IPS-18a (cell line): ENCODE results near the gene CAMSAP2.
"Not testable (repeated sequence)": the region's sequence is repeated elsewhere in the genome, so short reads cannot be mapped to it uniquely, and the experiment has no call there.

Source experiments
- H3K27ac ChIP-seq: one replicate; pipeline ENCODE4 v1.5.1; 2013; ENCODE audit warnings: low read length
- H3K27me3 ChIP-seq: one replicate; pipeline ENCODE4 v1.6.1; 2013; ENCODE audit warnings: mild to moderate bottlenecking, low read length; ENCODE audit not compliant: control insufficient read depth, insufficient read depth
- H3K36me3 ChIP-seq: one replicate; pipeline ENCODE4 v1.6.1; 2013; ENCODE audit warnings: low read depth, low read length; ENCODE audit not compliant: control insufficient read depth
- H3K4me1 ChIP-seq: one replicate; pipeline ENCODE4 v1.6.1; 2013; ENCODE audit warnings: low read depth, low read length; ENCODE audit not compliant: control insufficient read depth
- H3K4me3 ChIP-seq: one replicate; pipeline ENCODE4 v1.5.1; 2013; ENCODE audit warnings: low read length
- H3K9ac ChIP-seq: one replicate; pipeline ENCODE4 v1.6.1; 2013; ENCODE audit warnings: mild to moderate bottlenecking, low read length, moderate library complexity
- H3K9me3 ChIP-seq: one replicate; pipeline ENCODE4 v1.6.1; 2013; ENCODE audit warnings: low read depth, low read length; ENCODE audit not compliant: control insufficient read depth

CAMSAP2 gene

DNA sequence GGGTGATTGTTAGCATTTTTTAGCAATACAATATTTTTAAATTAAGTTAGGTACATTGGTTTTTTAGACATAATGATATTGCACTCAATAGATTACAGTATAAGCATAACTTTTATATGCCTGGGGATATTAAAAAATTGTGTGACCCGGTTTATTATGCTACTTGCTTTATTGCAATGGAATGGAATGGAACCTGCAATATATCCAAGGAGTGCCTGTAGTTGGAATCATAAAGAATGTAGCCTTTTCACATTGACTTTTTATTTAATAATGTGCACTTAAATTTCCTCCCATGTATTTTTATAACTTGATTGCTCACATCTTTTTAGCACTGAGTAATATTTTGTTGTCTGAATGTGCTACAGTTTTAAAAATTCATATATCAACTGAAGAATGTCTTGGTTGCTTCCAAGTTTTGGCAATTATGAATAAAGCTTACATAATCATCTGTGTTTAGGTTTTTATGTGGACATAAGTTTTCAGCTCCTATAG is 49.2 kb downstream of the CAMSAP2 start:
- H3K4me3 ChIP-seq, result no peak overlapping the region
- no peaks in the 10 kb centered on the region for H3K36me3 ChIP-seq
- peaks cover 2% of the 10 kb centered on the region for H3K9me3 ChIP-seq

DNA sequence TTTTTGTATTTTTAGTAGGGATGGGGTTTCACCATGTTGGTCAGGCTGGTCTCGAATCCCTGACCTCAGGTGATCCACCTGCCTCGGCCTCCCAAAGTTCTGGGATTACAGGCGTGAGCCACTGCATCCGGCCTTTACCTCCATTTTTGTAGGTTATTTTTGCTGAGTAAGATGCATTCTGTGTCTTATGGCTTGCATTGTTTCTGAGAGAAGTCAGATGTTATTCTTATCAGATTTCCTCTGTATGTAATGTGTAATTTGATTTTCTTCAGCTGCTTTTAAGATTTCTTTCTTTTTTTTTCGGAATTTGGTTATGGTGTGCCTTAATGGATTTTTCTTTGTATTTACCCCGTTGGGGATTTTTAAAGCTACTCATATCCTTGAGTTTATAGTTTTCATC is 52.3 kb downstream of the CAMSAP2 start:
- H3K36me3 ChIP-seq, H3K27ac ChIP-seq, H3K9me3 ChIP-seq, H3K9ac ChIP-seq, H3K27me3 ChIP-seq, H3K4me3 ChIP-seq, H3K4me1 ChIP-seq: not testable (repeated sequence)

More for the DNA sequence above, 49.2 kb downstream of the CAMSAP2 start:
- no peak overlapping the region for H3K9ac ChIP-seq
- no peaks in the 10 kb centered on the region for H3K4me1 ChIP-seq
- H3K27ac ChIP-seq, result no peak overlapping the region
- H3K27me3 ChIP-seq, result no peaks in the 10 kb centered on the region

DNA sequence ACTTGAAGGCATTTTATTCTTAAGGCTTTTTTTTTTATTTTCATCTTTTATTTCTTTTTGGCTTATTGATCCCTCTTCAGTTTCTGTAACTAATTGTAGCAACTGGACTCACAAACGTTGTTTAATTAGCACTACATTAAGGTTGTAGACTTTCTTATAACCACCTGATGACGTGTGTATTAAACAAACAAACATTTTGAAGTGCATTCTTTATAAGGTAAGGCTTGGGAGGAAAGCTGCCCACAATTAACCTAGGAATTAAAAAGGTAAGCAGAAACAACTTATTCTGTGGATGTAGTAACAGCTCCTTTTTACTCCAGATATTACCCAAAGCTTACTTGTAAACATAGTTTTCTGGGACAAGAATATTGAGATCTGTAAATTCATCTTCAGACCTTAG is 55.0 kb downstream of the CAMSAP2 start:
- no peaks in the 10 kb centered on the region for H3K4me1 ChIP-seq
- H3K27me3 ChIP-seq, result no peaks in the 10 kb centered on the region
- H3K9ac ChIP-seq, result no peak overlapping the region
- no peaks in the 10 kb centered on the region for H3K9me3 ChIP-seq
- H3K36me3 ChIP-seq, result no peaks in the 10 kb centered on the region
- H3K4me3 ChIP-seq, result no peak overlapping the region
- H3K27ac ChIP-seq, result no peak overlapping the region

DNA sequence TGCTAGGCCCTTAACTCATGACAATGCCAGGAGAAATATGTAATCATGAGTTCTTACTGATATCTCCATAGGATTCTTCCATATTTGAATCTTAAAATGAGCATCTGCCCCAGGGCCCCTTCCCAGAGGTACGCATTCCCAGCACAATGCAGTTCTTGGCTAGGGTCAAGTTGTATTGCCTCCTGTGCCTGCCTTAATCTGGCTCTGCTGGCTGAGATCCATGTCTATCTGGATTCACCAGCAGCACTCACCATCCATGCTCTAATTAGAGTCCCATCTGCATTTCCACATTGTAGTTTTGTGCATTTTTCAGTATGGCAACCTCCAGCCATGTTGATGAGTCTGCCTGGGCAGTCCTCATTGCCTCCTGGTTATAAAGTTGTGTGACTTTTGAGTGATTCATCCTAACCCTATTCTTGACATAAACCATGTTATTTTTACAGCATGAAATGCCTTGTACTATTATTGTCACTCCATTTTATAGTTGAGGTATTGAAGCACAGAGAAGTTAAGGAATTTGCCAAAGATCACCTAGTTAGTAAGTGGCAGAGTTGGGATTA is 55.9 kb downstream of the CAMSAP2 start:
- H3K36me3 ChIP-seq, result no peaks in the 10 kb centered on the region
- H3K4me1 ChIP-seq, result no peaks in the 10 kb centered on the region
- no peak overlapping the region for H3K9ac ChIP-seq
- H3K9me3 ChIP-seq, result no peaks in the 10 kb centered on the region
- no peak overlapping the region for H3K4me3 ChIP-seq
- H3K27ac ChIP-seq, result no peak overlapping the region
- no peaks in the 10 kb centered on the region for H3K27me3 ChIP-seq

DNA sequence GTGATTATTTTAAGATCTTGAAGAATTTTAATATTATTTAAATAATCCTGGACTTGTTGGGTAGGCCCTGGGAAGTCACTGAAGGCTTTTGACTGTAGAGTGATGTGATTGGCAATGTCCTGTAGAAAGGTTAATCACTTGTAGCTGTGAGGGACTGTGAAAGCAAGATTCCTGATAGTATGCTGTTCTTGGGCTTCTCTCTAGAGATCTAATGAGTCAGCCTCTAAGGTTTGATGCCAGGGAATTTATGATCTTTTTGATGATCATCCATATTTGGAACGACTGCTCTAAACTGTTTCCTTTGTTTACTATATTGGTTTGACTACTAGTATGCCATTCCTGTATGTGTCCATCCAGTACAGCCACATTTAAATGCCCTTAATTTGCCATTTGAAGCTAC is 56.5 kb downstream of the CAMSAP2 start:
- Histone ChIP-seq H3K4me3 (no peak overlapping the region), H3K9ac (no peak overlapping the region), H3K9me3 (no peaks in the 10 kb centered on the region), H3K36me3 (no peaks in the 10 kb centered on the region), H3K27me3 (no peaks in the 10 kb centered on the region), H3K27ac (no peak overlapping the region), H3K4me1 (no peaks in the 10 kb centered on the region)

DNA sequence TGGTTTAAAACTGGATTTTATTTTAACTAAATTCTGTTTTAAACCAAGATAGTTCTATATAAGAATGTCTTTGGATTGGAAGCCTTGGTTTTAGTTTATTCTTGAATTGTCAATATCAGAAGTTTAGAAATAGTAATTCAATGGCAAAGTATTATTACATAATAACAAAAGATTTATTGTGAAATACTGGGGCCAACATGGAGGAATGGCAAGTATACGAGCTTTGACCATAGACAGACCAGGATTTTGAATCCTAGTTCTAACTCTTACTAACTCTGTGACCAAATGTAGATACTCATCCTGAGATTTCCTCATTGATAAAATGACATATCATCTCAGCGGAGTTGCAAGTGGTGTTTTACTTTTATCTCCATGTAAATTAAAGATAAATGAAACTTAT is 63.3 kb downstream of the CAMSAP2 start:
- Histone ChIP-seq H3K27ac (no peak overlapping the region), H3K9me3 (no peaks in the 10 kb centered on the region), H3K4me1 (peaks cover 15% of the 10 kb centered on the region), H3K4me3 (no peak overlapping the region), H3K9ac (no peak overlapping the region), H3K27me3 (no peaks in the 10 kb centered on the region), H3K36me3 (no peaks in the 10 kb centered on the region)

DNA sequence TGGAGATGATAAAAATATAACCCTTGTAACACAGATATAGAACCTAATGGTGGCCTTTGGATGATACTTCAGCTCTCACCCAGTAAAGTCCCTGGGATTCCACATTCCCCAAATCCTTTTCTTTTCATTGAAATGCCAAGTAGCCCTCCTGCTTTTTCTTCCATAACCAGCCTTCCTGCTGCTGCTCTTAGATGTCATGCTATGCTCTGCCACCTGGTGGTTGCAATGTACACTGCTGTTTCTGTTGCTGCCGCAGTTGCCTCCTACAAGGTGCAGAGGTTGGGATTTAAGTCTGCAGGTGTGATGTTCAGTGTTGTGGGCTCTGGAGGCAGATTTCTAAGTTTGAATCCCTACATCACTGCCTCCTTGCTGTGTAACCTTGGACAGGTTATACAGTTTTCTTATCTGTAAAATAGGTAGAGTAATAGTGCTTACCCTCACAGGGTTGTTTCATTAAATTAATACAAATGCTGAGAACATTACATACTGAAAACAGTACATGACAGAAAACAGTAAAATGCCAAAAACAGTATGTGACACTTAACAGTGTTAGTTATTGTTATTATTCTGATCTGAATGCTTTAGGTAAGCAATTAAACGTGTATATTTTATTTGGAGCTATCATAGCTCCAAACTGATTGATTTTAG is 64.3 kb downstream of the CAMSAP2 start:
- H3K9me3 ChIP-seq, result no peaks in the 10 kb centered on the region
- peaks cover 15% of the 10 kb centered on the region for H3K4me1 ChIP-seq
- H3K36me3 ChIP-seq, result peaks cover 2% of the 10 kb centered on the region
- H3K27ac ChIP-seq, result peak overlapping the region; percentile 24
- H3K4me3 ChIP-seq, result no peak overlapping the region
- no peak overlapping the region for H3K9ac ChIP-seq
- H3K27me3 ChIP-seq, result no peaks in the 10 kb centered on the region

DNA sequence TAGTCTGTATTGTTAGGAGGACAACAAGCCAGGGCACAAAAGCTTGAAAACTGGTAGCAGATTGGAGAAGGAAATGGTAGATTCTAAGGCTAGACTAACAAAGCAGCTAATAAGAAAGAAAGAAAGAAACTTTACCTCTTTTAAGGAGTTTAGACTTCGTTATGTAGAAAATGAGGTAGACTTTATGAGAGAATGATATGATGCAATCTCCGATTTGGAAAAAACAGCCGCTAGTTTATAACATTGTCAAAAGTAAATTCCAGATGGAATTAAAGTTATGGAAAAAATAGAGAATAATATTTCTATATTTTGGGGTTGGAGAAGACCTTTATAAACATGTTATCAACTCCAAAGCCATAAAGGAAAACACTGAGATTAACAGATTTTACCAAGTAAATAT is 67.0 kb downstream of the CAMSAP2 start:
- Histone ChIP-seq H3K9ac (no peak overlapping the region), H3K27ac (no peak overlapping the region), H3K27me3 (no peaks in the 10 kb centered on the region), H3K4me1 (peaks cover 15% of the 10 kb centered on the region), H3K4me3 (no peak overlapping the region), H3K36me3 (peaks cover 7% of the 10 kb centered on the region), H3K9me3 (no peaks in the 10 kb centered on the region)

DNA sequence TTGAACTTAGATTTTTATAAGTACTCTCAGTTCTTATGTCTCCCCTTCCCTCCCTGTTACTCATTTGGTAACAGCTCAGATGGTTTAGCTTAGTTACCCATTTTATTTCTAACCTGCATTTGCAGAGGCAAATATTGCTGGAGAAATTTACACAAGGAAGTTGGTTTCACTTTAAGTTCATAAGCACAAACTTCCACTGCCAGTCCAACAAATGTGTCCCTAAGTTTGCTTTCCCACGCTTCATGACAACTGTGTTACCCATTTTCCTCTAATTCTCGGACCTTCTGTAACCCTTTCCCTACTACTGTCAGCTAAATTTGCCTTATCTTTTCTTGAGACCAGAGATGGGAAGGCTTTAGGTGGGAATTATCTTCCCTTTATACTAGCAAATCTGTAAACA is 70.2 kb downstream of the CAMSAP2 start:
- Histone ChIP-seq H3K4me1 (no peaks in the 10 kb centered on the region), H3K36me3 (peaks cover 13% of the 10 kb centered on the region), H3K9ac (no peak overlapping the region), H3K27me3 (no peaks in the 10 kb centered on the region), H3K4me3 (no peak overlapping the region), H3K9me3 (no peaks in the 10 kb centered on the region), H3K27ac (no peak overlapping the region)

DNA sequence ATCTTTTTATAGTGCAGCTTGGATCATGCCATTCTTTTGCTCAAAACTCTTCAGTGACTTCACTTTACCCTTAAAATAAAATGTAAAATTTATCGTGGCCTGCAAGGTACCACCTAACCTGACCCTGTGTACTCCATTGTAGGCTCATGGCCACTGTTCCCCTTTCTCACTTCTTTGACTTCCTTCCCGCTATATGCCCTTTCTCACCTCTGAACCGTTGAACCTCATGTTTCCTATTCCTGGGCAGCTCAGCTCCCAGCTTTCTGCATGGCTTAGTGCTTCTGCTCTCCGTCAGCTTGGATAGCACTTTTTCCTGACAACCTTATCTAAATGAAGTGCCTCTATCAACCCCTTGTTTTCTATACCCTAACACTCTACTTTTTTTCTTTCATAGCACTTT is 73.0 kb downstream of the CAMSAP2 start:
- H3K36me3 ChIP-seq, result peaks cover 16% of the 10 kb centered on the region
- no peaks in the 10 kb centered on the region for H3K27me3 ChIP-seq

DNA sequence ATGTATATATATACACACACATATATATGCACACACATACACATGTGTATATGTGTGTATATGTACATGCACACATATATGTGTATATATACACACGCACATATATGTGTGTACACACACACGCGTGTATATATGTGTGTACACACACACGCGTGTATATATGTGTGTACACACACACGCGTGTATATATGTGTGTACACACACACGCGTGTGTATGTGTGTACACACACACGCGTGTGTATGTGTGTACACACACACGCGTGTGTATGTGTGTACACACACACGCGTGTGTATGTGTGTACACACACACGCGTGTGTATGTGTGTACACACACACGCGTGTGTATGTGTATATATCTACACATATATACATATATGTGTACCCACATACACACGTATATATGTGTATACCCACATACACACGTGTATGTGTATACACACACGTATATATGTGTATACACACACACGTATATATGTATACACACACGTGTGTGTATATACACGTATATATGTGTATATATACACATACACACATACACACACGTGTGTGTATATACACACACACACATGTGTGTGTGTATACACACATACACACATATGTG is 78.0 kb downstream of the CAMSAP2 start:
- peaks cover 10% of the 10 kb centered on the region for H3K36me3 ChIP-seq
- H3K27ac ChIP-seq, H3K9ac ChIP-seq, H3K9me3 ChIP-seq, H3K27me3 ChIP-seq, H3K4me3 ChIP-seq, H3K4me1 ChIP-seq: not testable (repeated sequence)

More for the DNA sequence above, 73.0 kb downstream of the CAMSAP2 start:
- H3K9me3 ChIP-seq, result no peaks in the 10 kb centered on the region
- H3K4me3 ChIP-seq, result no peak overlapping the region
- H3K9ac ChIP-seq, result no peak overlapping the region
- H3K27ac ChIP-seq, result no peak overlapping the region
- no peaks in the 10 kb centered on the region for H3K4me1 ChIP-seq

DNA sequence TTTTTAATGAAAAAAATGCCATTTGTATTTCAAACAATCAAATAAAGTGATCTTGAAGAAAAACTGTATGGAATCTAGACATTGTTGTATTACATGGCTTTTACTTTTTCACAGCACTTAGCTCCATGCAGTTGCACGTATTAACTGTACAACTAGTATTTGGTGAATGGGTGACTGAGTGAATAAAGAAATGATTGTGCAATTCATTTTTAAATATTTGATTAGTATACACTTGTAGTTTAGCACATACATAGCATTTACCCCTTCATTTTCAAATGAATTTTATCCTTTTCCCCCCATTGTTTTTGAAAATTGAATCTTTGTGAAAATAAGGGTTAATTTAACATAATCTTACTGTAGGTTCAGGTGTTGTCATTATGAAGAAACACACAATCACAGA is 79.6 kb downstream of the CAMSAP2 start:
- H3K27me3 ChIP-seq, result no peaks in the 10 kb centered on the region
- no peaks in the 10 kb centered on the region for H3K9me3 ChIP-seq
- no peak overlapping the region for H3K4me3 ChIP-seq
- no peak overlapping the region for H3K9ac ChIP-seq
- no peak overlapping the region for H3K27ac ChIP-seq
- H3K4me1 ChIP-seq, result no peaks in the 10 kb centered on the region
- H3K36me3 ChIP-seq, result peaks cover 8% of the 10 kb centered on the region
